H1 (cell line): ENCODE results near the gene UBASH3B. TPM values are rescaled to one million over a fixed set of nuclear protein-coding genes. Genes with fewer than 3 reads are reported as not detected.

Experiments used
- CTCF ChIA-PET: fragments of 300-600 bp; sonication (Branson Sonifier 250); formaldehyde crosslinking; loops from one replicate; lab custom pipeline; 2021; ENCODE audit not compliant: partially characterized antibody; lab: Charles Lee
- POLR2A ChIA-PET: fragments of 300-600 bp; sonication (Branson Sonifier 250); formaldehyde crosslinking; loops from one replicate; lab custom pipeline; 2021; ENCODE audit warnings: inconsistent platforms; ENCODE audit not compliant: partially characterized antibody; lab: Charles Lee
- DNase-seq, 2 experiments: peaks; one replicate each; pipeline versions ENCODE4 v3.0.0 to v3.0.0-alpha.2; 2010 to 2022; ENCODE audit warnings: low spot score in 2 of 2, low read depth in 1 of 2, mixed read lengths in 1 of 2
- FAIRE-seq: peaks from 2 replicates; lab custom pipeline; 2011; peaks lifted over from hg19 to GRCh38; lab: Jason Lieb, UNC
- H2AFZ ChIP-seq: 2 replicates; pipeline ENCODE4 v1.8.1; 2012; ENCODE audit warnings: low read length, inconsistent platforms
- H2AK5ac ChIP-seq: 2 replicates; pipeline ENCODE4 v1.6.1; 2013; ENCODE audit warnings: low read depth, low read length
- H2BK120ac ChIP-seq: replicated peaks from 2 replicates; pipeline ENCODE3; 2013; ENCODE audit warnings: low read depth, low read length, inconsistent platforms
- H2BK12ac ChIP-seq: 2 replicates; pipeline ENCODE4 v1.6.1; 2013; ENCODE audit warnings: low read depth, low read length
- H2BK15ac ChIP-seq: 2 replicates; pipeline ENCODE4 v1.6.1; 2013; ENCODE audit warnings: low read length
- H2BK20ac ChIP-seq: 2 replicates; pipeline ENCODE4 v1.6.1; 2013; ENCODE audit warnings: low read length
- H2BK5ac ChIP-seq: 2 replicates; pipeline ENCODE4 v1.6.1; 2013; ENCODE audit warnings: low read depth, low read length
- H3K14ac ChIP-seq: 2 replicates; pipeline ENCODE4 v1.6.1; 2013; ENCODE audit warnings: inconsistent platforms; ENCODE audit not compliant: insufficient read length
- H3K18ac ChIP-seq: 2 replicates; pipeline ENCODE4 v1.6.1; 2013; ENCODE audit warnings: low read length; ENCODE audit errors: extremely low read depth
- H3K23ac ChIP-seq: 2 replicates; pipeline ENCODE4 v1.6.1; 2013; ENCODE audit warnings: inconsistent platforms; ENCODE audit not compliant: insufficient read length
- H3K23me2 ChIP-seq: 2 replicates; pipeline ENCODE4 v1.6.1; 2013; ENCODE audit warnings: low read depth, low read length
- H3K27ac ChIP-seq: 2 replicates; pipeline ENCODE4 v1.6.1; 2011; ENCODE audit warnings: low read depth, low read length, inconsistent platforms
- H3K27me3 ChIP-seq, 4 experiments: replicated peaks in 1 of 4; 1 replicate in 1 of 4; 2 replicates in 3 of 4; pipeline versions ENCODE4 v1.6.1 to v1.8.1; 2011 to 2013; ENCODE audit warnings: low read length in 3 of 4, mild to moderate bottlenecking in 3 of 4, inconsistent platforms in 2 of 4, mixed read lengths in 2 of 4, moderate library complexity in 1 of 4; ENCODE audit not compliant: control insufficient read depth in 3 of 4, insufficient read depth in 3 of 4; ENCODE audit errors: extremely low read depth in 1 of 4
- H3K36me3 ChIP-seq, 4 experiments: 2 replicates each; pipeline versions ENCODE4 v1.6.1 to v1.8.1; 2011 to 2013; ENCODE audit warnings: mild to moderate bottlenecking in 4 of 4, low read length in 3 of 4, moderate library complexity in 2 of 4, control low read depth in 1 of 4, inconsistent platforms in 1 of 4; ENCODE audit not compliant: insufficient read depth in 4 of 4, control insufficient read depth in 2 of 4
- H3K4ac ChIP-seq: replicated peaks from 2 replicates; pipeline ENCODE3; 2013; ENCODE audit warnings: low read length, low read depth, mixed read lengths, inconsistent platforms; ENCODE audit not compliant: insufficient read length
- H3K4me1 ChIP-seq, 4 experiments: replicated peaks in 1 of 4; 1 replicate in 1 of 4; 2 replicates in 3 of 4; pipeline versions ENCODE4 v1.6.1 to v1.8.1; 2011 to 2013; ENCODE audit warnings: low read length in 3 of 4, inconsistent platforms in 2 of 4, mixed read lengths in 1 of 4; ENCODE audit not compliant: insufficient read depth in 4 of 4, control insufficient read depth in 3 of 4
- H3K4me2 ChIP-seq, 2 experiments: 2 replicates each; pipeline versions ENCODE4 v1.6.1 to v1.8.1; 2011 to 2013; ENCODE audit warnings: low read depth in 2 of 2, low read length in 2 of 2, control low read depth in 1 of 2, inconsistent platforms in 1 of 2, mild to moderate bottlenecking in 1 of 2; ENCODE audit not compliant: insufficient read depth in 1 of 2
- H3K4me3 ChIP-seq, 4 experiments: fragments of 200-600, 300-600 bp in 1 of 4; sonication (generic), shearing (Covaris generic), sonication (Bioruptor Twin) in 1 of 4; 2 replicates each; pipeline versions ENCODE4 v1.5.1 to v1.8.1; 2011 to 2016; ENCODE audit warnings: low read length in 4 of 4, low read depth in 3 of 4, control low read depth in 2 of 4, inconsistent platforms in 2 of 4, mild to moderate bottlenecking in 2 of 4, mixed read lengths in 1 of 4, moderate library complexity in 1 of 4; ENCODE audit not compliant: insufficient read depth in 2 of 4; ENCODE audit errors: extremely low read depth in 1 of 4
- H3K56ac ChIP-seq: replicated peaks from 2 replicates; pipeline ENCODE3; 2013; ENCODE audit warnings: low read depth, mild to moderate bottlenecking, mixed read lengths, low read length, inconsistent platforms; ENCODE audit not compliant: insufficient read length
- H3K79me1 ChIP-seq: 2 replicates; pipeline ENCODE4 v1.6.1; 2013; ENCODE audit warnings: low read depth, low read length, control low read depth
- H3K79me2 ChIP-seq, 2 experiments: 2 replicates each; pipeline versions ENCODE4 v1.6.1 to v1.8.1; 2012 to 2013; ENCODE audit warnings: low read length in 2 of 2, mild to moderate bottlenecking in 2 of 2, inconsistent platforms in 1 of 2; ENCODE audit not compliant: insufficient read depth in 2 of 2, control insufficient read depth in 1 of 2
- H3K9ac ChIP-seq, 4 experiments: replicated peaks in 1 of 4; 1 replicate in 1 of 4; 2 replicates in 3 of 4; pipeline versions ENCODE4 v1.6.1 to v1.8.1; 2011 to 2013; ENCODE audit warnings: low read depth in 3 of 4, low read length in 3 of 4, control low read depth in 2 of 4, mild to moderate bottlenecking in 2 of 4, moderate library complexity in 2 of 4, inconsistent platforms in 1 of 4; ENCODE audit errors: extremely low read depth in 1 of 4
- H3K9me3 ChIP-seq, 2 experiments: 2 replicates each; pipeline versions ENCODE4 v1.6.1 to v1.8.1; 2012 to 2013; ENCODE audit warnings: mild to moderate bottlenecking in 2 of 2, moderate library complexity in 2 of 2, control low read depth in 1 of 2, inconsistent platforms in 1 of 2, low read depth in 1 of 2, low read length in 1 of 2, mixed read lengths in 1 of 2; ENCODE audit not compliant: insufficient read depth in 2 of 2
- H4K20me1 ChIP-seq, 2 experiments: replicated peaks in 1 of 2; 2 replicates each; pipeline versions ENCODE3 to v1.8.1; 2011 to 2013; ENCODE audit warnings: inconsistent platforms in 2 of 2, low read length in 2 of 2, mild to moderate bottlenecking in 1 of 2; ENCODE audit not compliant: insufficient read depth in 2 of 2, control insufficient read depth in 1 of 2
- H4K5ac ChIP-seq: 2 replicates; pipeline ENCODE4 v1.6.1; 2013; ENCODE audit warnings: low read length, low read depth, mixed read lengths, inconsistent platforms; ENCODE audit not compliant: insufficient read length
- H4K8ac ChIP-seq: 2 replicates; pipeline ENCODE4 v1.8.0; 2013; ENCODE audit warnings: mild to moderate bottlenecking, moderate library complexity, low read length, inconsistent platforms; ENCODE audit not compliant: insufficient read depth; ENCODE audit errors: extremely low read depth
- H4K91ac ChIP-seq: replicated peaks from 2 replicates; pipeline ENCODE3; 2013; ENCODE audit warnings: low read length, mixed read lengths, inconsistent platforms; ENCODE audit not compliant: insufficient read length
- ASH2L ChIP-seq: fragments of 200-600, 300-600 bp; sonication (generic); IDR thresholded peaks from one replicate; pipeline ENCODE4 v1.7.1; 2017; ENCODE audit warnings: low read length
- MAFK ChIP-seq: IDR thresholded peaks from 2 replicates; pipeline ENCODE4 v1.6.1; 2012; ENCODE audit warnings: low read depth, mild to moderate bottlenecking, improper control_type of control experiment, low read length
- PHF8 ChIP-seq: fragments of 200-600 bp; sonication (generic); conservative IDR thresholded peaks from 2 replicates; pipeline ENCODE4 v1.7.1; 2012; ENCODE audit warnings: low read depth, mild to moderate bottlenecking, inconsistent platforms, low read length, moderate library complexity
- POLR2A ChIP-seq, 2 experiments: IDR thresholded peaks; 1 replicate in 1 of 2; 2 replicates in 1 of 2; pipeline ENCODE4 v1.6.1; 2011; ENCODE audit warnings: low read depth in 2 of 2, low read length in 2 of 2, mild to moderate bottlenecking in 2 of 2; ENCODE audit errors: control extremely low read depth in 1 of 2
- SAP30 ChIP-seq: fragments of 300-600 bp; sonication (generic); IDR thresholded peaks from 2 replicates; pipeline ENCODE4 v1.7.1; 2012; ENCODE audit warnings: low read length, moderate library complexity, mild to moderate bottlenecking, inconsistent platforms; ENCODE audit not compliant: insufficient read depth, insufficient replicate concordance
- WGBS, 2 experiments: shearing (Covaris generic) in 1 of 2; methylation state at CpG; one replicate each; pipeline versions ENCODE4 v1.1.6 to v1.1.7; 2013 to 2015; ENCODE audit warnings: low lambda C conversion rate in 2 of 2, mixed read lengths in 2 of 2, inconsistent platforms in 1 of 2, low coverage in 1 of 2, missing lambda C conversion rate in 1 of 2; ENCODE audit not compliant: insufficient replicate concordance in 2 of 2, insufficient coverage in 1 of 2, insufficient read length in 1 of 2; ENCODE audit errors: extremely low coverage in 1 of 2, missing lambda C conversion rate in 1 of 2; 5-methylcytosine and 5-hydroxymethylcytosine counted together
- polyA plus RNA-seq, 7 experiments: library from polyadenylated mRNA; depleted of rRNA in 3 of 7; stranded (reverse) in 5 of 7; unstranded in 2 of 7; fragments of >200 nt in 5 of 7; fragments of 200-250 nt in 2 of 7; gene quantifications; 1 replicate in 5 of 7; 2 replicates in 1 of 7; 4 replicates in 1 of 7; pipeline versions ENCODE4 v1.2.1 to v1.2.3, GENCODE V29; 2011 to 2013; ENCODE audit warnings: missing spikeins in 2 of 7, mixed read lengths in 2 of 7
- total RNA-seq: library from RNA; stranded (reverse); fragmentation: NEBNext Ultra II Directional; extraction: Animal tissue kit (Norgen Biotek cat#: 25700); gene quantifications from 2 replicates; pipeline ENCODE4 v1.2.1, GENCODE V29; 2021

Gene UBASH3B
- total and polyA plus RNA-seq, 2 of the 8 experiments (the other 6 are each of a cell fraction or from before 2014, with no cell fraction given), result 7.5 to 9.5 TPM

- H4K8ac ChIP-seq, result no peak overlapping the region
- WGBS, 2 experiments, result 92% methylated on average over 7 of the region's 7 CpGs; no CpG with 5 or more reads in 1 of the 2 experiments
- H3K9ac ChIP-seq, result no peak overlapping the region
- H2AK5ac ChIP-seq, result no peak overlapping the region
- no peak overlapping the region for H2BK5ac ChIP-seq
- H4K5ac ChIP-seq, result no peak overlapping the region
- FAIRE-seq (no peak), DNase-seq (no peak)
- no peaks in the 10 kb centered on the region for H3K4me1 ChIP-seq
- H3K79me1 ChIP-seq, result no peaks in the 10 kb centered on the region
- H3K18ac ChIP-seq, result no peak overlapping the region
- no peak overlapping the region for H2BK20ac ChIP-seq
- no peaks in the 10 kb centered on the region for H3K9me3 ChIP-seq
- H3K4me3 ChIP-seq, result no peak overlapping the region
- no peak overlapping the region for H3K4ac ChIP-seq
- no peak overlapping the region for H3K4me2 ChIP-seq
- no peaks in the 10 kb centered on the region for H3K79me2 ChIP-seq
- H2BK12ac ChIP-seq, result no peak overlapping the region
- no peak overlapping the region for H4K91ac ChIP-seq
- no peak overlapping the region for H2BK120ac ChIP-seq
- H3K23ac ChIP-seq, result no peak overlapping the region
- H2AFZ ChIP-seq, result no peak overlapping the region
- no peaks in the 10 kb centered on the region for H4K20me1 ChIP-seq
- no peaks in the 10 kb centered on the region for H3K27me3 ChIP-seq
- no peak overlapping the region for H3K27ac ChIP-seq
- H3K23me2 ChIP-seq, result no peaks in the 10 kb centered on the region
- no peak for TF ChIP-seq POLR2A (IDR thresholded peaks at IDR 0.05; ENCODE audit: control extremely low read depth in 1 of 2, low read depth in 2 of 2, low read length in 2 of 2)
- no peak for TF ChIP-seq SAP30
- TF ChIP-seq ASH2L, result no peak
- no peak for TF ChIP-seq MAFK
- no peak for TF ChIP-seq PHF8
- H3K14ac ChIP-seq, result no peak overlapping the region
- no peak overlapping the region for H2BK15ac ChIP-seq
- ChIA-PET CTCF (interaction anchor here (0.6 to 1.3 kb wide), 3 partner anchors 184 to 680 kb away, joined by 3 to 6 read pairs (median 3); no protein-coding TSS in a partner anchor), POLR2A (no interaction called here)
- H3K56ac ChIP-seq, result no peak overlapping the region
- no peaks in the 10 kb centered on the region for H3K36me3 ChIP-seq
These were observed 43.2 kb upstream of the UBASH3B start for GRCh38 chr11:122612123-122612824.
